ENCODE measurements around the gene TDRD10.

TDRD10 gene

GRCh38 chr1:154579374-154579773, 77.4 kb downstream of the TDRD10 start:
- no peak for TF ChIP-seq CTCF (IDR thresholded peaks at IDR 0.05; ENCODE audit: borderline replicate concordance, control extremely low read depth, extremely low read depth, insufficient read depth, missing control alignments)
- DNase-seq (ENCODE audit: low spot score) = no peak
- in situ Hi-C loops (cut with MboI; ENCODE audit: low sequenced_read_pairs, unreplicated experiment) = no loop called here

GRCh38 chr1:154581766-154582165, 79.7 kb downstream of the TDRD10 start:
- TF ChIP-seq CTCF (IDR thresholded peaks at IDR 0.05; ENCODE audit: borderline replicate concordance, control extremely low read depth, extremely low read depth, insufficient read depth, missing control alignments) = no peak
- no peak for DNase-seq (ENCODE audit: low spot score)

GRCh38 chr1:154582885-154583284, 80.9 kb downstream of the TDRD10 start:
- TF ChIP-seq CTCF (IDR thresholded peaks at IDR 0.05; ENCODE audit: borderline replicate concordance, control extremely low read depth, extremely low read depth, insufficient read depth, missing control alignments) = no peak
- in situ Hi-C loops (cut with MboI; ENCODE audit: low sequenced_read_pairs, unreplicated experiment) = no loop called here
- DNase-seq (ENCODE audit: low spot score) = no peak

More at GRCh38 chr1:154581766-154582165, 79.7 kb downstream of the TDRD10 start:
- in situ Hi-C loops (cut with MboI; ENCODE audit: low sequenced_read_pairs, unreplicated experiment) = no loop called here

GRCh38 chr1:154583773-154584172, 81.8 kb downstream of the TDRD10 start:
- TF ChIP-seq CTCF (IDR thresholded peaks at IDR 0.05; ENCODE audit: borderline replicate concordance, control extremely low read depth, extremely low read depth, insufficient read depth, missing control alignments) = no peak
- no peak for DNase-seq (ENCODE audit: low spot score)
- in situ Hi-C loops (cut with MboI; ENCODE audit: low sequenced_read_pairs, unreplicated experiment) = no loop called here

- in situ Hi-C loops (cut with MboI; ENCODE audit: low sequenced_read_pairs, unreplicated experiment) = no loop called here
- DNase-seq (ENCODE audit: low spot score) = no peak
- TF ChIP-seq CTCF (IDR thresholded peaks at IDR 0.05; ENCODE audit: borderline replicate concordance, control extremely low read depth, extremely low read depth, insufficient read depth, missing control alignments) = no peak
Observed at GRCh38 chr1:154584267-154584994, 82.4 kb downstream of the TDRD10 start.

GRCh38 chr1:154586231-154586630, 84.2 kb downstream of the TDRD10 start:
- in situ Hi-C loops (cut with MboI; ENCODE audit: low sequenced_read_pairs, unreplicated experiment) = no loop called here
- DNase-seq (ENCODE audit: low spot score) = no peak
- TF ChIP-seq CTCF (IDR thresholded peaks at IDR 0.05; ENCODE audit: borderline replicate concordance, control extremely low read depth, extremely low read depth, insufficient read depth, missing control alignments) = no peak

Measured in GM13976 (cell line).